ENCODE data around the gene SLC22A23.

SLC22A23 gene

DNA sequence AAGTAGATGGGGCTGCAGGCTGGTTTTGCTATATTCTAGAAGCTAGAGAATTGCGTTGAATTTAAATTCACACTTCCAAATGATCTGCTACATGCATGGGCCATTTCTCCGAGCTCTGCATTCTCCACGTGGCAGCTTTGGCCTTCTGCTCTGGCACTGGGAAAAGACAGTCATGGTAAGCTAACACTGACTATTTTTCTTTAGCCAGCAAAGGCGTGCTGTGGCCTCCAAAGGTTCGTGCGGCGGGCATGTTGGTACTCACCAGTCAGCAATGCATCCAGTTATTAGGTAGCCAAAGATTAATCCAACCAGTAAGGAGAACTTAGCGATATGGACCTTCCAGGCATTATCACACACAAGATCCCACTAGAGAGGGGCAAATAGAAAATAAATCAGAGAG is 41.4 kb downstream of the SLC22A23 start:
- no peak overlapping the region for H3K27ac ChIP-seq
- TF ChIP-seq, protein P1, sequence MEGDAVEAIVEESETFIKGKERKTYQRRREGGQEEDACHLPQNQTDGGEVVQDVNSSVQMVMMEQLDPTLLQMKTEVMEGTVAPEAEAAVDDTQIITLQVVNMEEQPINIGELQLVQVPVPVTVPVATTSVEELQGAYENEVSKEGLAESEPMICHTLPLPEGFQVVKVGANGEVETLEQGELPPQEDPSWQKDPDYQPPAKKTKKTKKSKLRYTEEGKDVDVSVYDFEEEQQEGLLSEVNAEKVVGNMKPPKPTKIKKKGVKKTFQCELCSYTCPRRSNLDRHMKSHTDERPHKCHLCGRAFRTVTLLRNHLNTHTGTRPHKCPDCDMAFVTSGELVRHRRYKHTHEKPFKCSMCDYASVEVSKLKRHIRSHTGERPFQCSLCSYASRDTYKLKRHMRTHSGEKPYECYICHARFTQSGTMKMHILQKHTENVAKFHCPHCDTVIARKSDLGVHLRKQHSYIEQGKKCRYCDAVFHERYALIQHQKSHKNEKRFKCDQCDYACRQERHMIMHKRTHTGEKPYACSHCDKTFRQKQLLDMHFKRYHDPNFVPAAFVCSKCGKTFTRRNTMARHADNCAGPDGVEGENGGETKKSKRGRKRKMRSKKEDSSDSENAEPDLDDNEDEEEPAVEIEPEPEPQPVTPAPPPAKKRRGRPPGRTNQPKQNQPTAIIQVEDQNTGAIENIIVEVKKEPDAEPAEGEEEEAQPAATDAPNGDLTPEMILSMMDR (conservative IDR thresholded peaks at IDR 0.05): no peak

DNA sequence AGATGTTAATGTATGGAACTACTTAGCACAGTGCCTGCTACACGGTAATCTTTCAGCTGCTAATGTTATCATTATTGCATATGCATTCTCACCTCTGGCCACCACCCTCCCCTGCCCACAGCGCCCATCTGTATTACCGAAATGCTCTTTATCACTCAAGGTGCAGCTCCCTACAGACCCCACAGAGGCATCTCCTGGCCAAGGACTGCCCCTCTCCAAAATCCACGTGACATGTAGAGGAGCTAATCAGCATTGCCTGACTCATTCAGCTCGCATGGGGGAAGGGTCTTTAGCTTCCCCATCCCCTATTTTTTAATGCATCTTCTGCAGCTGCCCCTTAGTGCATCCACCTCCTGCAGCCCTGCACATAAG is 41.8 kb downstream of the SLC22A23 start:
- no peak overlapping the region for H3K27ac ChIP-seq
- TF ChIP-seq, protein P1 (conservative IDR thresholded peaks at IDR 0.05): no peak

DNA sequence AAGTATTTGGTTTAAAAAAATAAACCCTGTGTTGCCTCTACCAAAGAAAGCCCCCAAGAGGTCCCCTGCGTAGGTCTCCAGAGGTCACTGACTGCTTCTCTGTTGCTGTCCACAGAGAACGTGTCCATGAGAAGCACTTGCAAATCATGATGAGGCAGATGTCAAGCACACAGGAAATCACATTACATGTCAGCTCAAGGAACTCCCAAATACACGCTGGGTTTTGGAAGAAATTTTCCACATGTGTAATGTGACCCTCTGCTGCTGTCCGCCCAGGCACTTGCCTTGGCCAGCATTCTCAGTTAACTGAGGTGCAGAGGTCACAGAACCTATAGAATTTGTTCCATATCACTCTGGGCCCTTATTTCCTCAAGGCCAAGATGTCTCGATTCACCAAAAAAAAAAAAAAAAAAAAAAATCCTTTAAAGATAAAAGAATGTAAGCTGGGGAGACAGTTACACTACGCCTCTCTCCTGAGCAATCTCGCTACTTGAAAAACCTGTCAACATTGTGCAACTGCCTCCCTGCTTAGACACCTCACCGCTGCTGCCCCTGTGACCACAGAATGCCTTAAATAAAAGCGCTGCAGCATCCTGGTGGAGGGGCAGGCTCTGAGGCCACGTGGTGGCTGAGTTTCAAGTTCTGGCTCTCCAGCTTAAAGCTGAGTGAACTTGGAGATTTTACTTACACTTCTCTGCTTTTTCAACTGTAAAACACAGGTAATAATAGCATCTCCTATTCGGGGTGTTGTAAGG is 42.3 kb downstream of the SLC22A23 start:
- TF ChIP-seq, protein P1 (conservative IDR thresholded peaks at IDR 0.05): no peak
- H3K27ac ChIP-seq: no peak overlapping the region

- H3K27ac ChIP-seq: no peak overlapping the region
- TF ChIP-seq, protein P1 (conservative IDR thresholded peaks at IDR 0.05): no peak
Observed at GRCh38 chr6:3413592-3413991, 43.3 kb downstream of the SLC22A23 start.

DNA sequence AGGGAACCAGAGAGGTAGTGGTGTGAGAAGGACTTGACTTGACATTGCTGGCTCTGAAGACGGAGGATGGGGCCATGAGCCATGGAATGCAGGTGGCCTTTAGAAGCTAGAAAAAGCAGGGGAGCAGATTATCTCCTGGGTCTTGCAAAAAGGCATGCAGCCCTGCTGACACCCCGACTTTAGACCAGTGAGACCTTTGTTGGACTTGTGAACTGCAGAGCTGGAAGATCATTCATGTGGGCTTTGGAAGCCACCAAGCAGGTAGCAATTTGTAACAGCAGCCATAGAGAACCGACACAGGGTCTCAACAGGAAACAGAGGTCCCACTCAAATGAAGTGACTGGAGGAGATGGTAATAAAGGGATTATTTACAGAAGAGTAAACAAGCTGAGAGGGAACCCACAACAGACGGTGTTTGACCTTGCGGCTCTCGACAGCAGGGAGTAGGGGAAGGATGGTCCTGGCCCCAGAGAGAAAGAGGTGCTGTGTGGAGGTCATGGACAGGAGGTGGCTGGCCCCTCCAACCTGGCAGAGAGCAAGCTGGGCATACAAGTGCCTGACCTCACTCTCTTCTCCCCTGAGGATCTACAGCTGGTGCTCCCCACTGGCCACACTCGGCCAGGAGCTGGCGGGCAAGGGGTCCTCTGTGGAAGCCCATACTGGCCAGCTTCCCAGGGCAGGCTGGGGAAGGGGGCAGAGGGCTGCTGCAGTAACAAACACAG is 43.9 kb downstream of the SLC22A23 start:
- H3K27ac ChIP-seq: no peak overlapping the region
- TF ChIP-seq, protein P1 (conservative IDR thresholded peaks at IDR 0.05): no peak

DNA sequence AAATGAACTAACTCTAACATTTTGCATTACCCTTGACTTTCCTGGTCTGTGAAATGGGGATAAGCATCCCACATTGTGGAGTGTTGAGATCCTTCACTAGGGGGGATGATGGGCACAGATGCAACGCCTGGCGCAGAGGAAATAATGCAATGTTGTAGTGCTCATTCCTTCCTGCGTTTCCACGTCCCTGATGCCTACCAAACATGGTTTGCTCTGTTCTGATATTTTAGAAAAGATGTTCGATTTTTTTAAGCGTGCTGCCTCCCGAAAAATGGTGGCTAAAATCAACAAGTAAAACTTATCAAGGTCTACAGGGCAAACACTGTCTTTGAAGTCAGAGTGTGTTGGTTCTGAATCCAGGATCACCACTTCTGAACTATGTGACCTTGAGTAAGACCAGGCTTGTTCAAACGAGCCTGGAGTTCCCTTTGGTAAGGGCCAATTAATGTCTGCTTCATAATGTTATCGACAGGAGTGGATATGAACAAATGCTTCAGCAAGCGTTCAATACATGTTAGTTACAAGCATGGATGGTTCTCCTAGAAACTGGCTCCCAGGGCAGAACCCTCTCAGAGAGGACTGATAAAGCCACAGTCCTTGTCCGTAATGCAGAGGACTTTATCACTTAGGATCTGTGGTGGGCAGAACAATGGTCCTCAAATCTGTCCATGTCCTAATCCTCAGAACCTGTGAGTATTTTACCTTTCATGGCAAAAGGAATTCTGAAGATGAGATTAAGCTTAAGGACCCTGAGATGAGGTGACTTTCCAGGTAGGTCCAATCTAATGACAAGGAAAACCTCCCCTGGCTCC is 44.7 kb downstream of the SLC22A23 start:
- TF ChIP-seq, protein P1 (conservative IDR thresholded peaks at IDR 0.05): no peak
- H3K27ac ChIP-seq: no peak overlapping the region
